Naive B cell (primary cell): ENCODE measurements around the gene ABHD2. TPM values are rescaled to one million over a fixed set of nuclear protein-coding genes. Genes with fewer than 3 reads are reported as not detected.
A peak's percentile ranks its signal among the peaks of the same experiment; 100 is the strongest.

Source experiments
- ATAC-seq, 2 donors: fragments of 150-1000 bp; cut with Tn5 transposase; 2 replicates each; pipeline ENCODE4 v1.10.0; 2021; ENCODE audit warnings: low read depth in 2 of 2, mild to moderate bottlenecking in 2 of 2, moderate library complexity in 2 of 2
- DNase-seq: peaks from one replicate; pipeline ENCODE4 v3.0.0; 2022
- H3K27ac Mint-ChIP-seq, 6 donors: one replicate each; pipeline ENCODE4 v1.8.0; 2020 to 2022; ENCODE audit warnings: mild to moderate bottlenecking in 6 of 6, mixed read lengths in 6 of 6, moderate library complexity in 5 of 6, inconsistent platforms in 2 of 6
- H3K27me3 Mint-ChIP-seq, 3 donors: one replicate each; pipeline ENCODE4 v1.8.0; 2021 to 2022; ENCODE audit warnings: mixed read lengths in 3 of 3, mild to moderate bottlenecking in 1 of 3
- H3K36me3 Mint-ChIP-seq, 2 donors: one replicate each; pipeline ENCODE4 v1.8.0; 2020 to 2022; ENCODE audit warnings: mixed read lengths in 2 of 2, inconsistent platforms in 1 of 2, mild to moderate bottlenecking in 1 of 2
- H3K4me1 Mint-ChIP-seq, 3 donors: one replicate each; pipeline ENCODE4 v1.8.0; 2020 to 2022; ENCODE audit warnings: mixed read lengths in 3 of 3, inconsistent platforms in 1 of 3, mild to moderate bottlenecking in 1 of 3, moderate library complexity in 1 of 3
- H3K4me3 Mint-ChIP-seq, 8 donors: one replicate each; pipeline ENCODE4 v1.8.0; 2020 to 2022; ENCODE audit warnings: mild to moderate bottlenecking in 8 of 8, mixed read lengths in 8 of 8, moderate library complexity in 8 of 8, inconsistent platforms in 2 of 8
- H3K9me3 Mint-ChIP-seq, 7 donors: one replicate each; pipeline ENCODE4 v1.8.0; 2020 to 2022; ENCODE audit warnings: mixed read lengths in 7 of 7, mild to moderate bottlenecking in 5 of 7, inconsistent platforms in 2 of 7, moderate library complexity in 1 of 7
- polyA plus RNA-seq, 6 donors: library from polyadenylated mRNA; unstranded; fragments of 300-500 nt; fragmentation: Illumina TruSeq; gene quantifications; one replicate each; pipeline ENCODE4 v1.2.3, GENCODE V29; 2021; ENCODE audit warnings: low read depth in 6 of 6

ABHD2 gene
- polyA plus RNA-seq, 6 donors from 2014 or later, result 5.4 to 17.6 (median 12.1) TPM

DNA sequence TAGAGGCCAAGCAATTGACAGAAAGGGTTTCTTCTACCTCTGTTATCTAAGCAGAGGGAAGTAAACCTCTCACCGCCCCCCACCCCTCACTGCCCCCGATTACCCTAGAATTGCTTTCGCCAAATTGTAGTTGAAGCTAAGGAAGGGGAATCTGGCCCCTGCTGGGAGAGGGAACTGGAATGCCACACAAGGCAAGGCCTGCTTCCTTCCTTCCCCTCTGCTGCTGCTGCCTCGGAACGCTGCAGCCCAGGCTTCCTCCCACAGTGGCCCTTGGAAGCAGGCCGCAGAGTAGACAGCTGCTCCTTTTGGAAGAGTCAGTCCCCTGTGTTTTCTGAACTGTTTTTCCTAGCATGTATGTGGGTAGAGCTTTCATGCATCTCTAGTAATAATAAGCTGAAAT is 111.5 kb downstream of the ABHD2 start:
- Mint-ChIP-seq H3K4me3 (no peak overlapping the region), H3K27me3 (no peaks in the 10 kb centered on the region), H3K9me3 (no peaks in the 10 kb centered on the region), H3K36me3 (peaks cover 21 to 22% of the 10 kb centered on the region in 2 donors), H3K27ac (peak overlapping the region in 1 of 6 donors; percentile 56), H3K4me1 (peaks cover 0 to 6% (median 0%) of the 10 kb centered on the region in 3 donors)
- ATAC-seq, result no peak
- DNase-seq, result no peak

GRCh38 chr15:89200182-89200581 is 111.9 kb downstream of the ABHD2 start:
- DNase-seq (no peak), ATAC-seq (no peak)
- H3K27me3 Mint-ChIP-seq, result no peaks in the 10 kb centered on the region
- no peak overlapping the region for H3K27ac Mint-ChIP-seq
- peaks cover 20% of the 10 kb centered on the region in 2 donors for H3K36me3 Mint-ChIP-seq
- H3K4me3 Mint-ChIP-seq, result no peak overlapping the region
- H3K4me1 Mint-ChIP-seq, result peaks cover 0 to 6% (median 0%) of the 10 kb centered on the region in 3 donors
- H3K9me3 Mint-ChIP-seq, result no peaks in the 10 kb centered on the region

- peaks cover 9 to 15% of the 10 kb centered on the region in 2 donors for H3K36me3 Mint-ChIP-seq
- no peaks in the 10 kb centered on the region for H3K27me3 Mint-ChIP-seq
- H3K4me1 Mint-ChIP-seq, result peaks cover 0 to 6% (median 2%) of the 10 kb centered on the region in 3 donors
- no peaks in the 10 kb centered on the region for H3K9me3 Mint-ChIP-seq
- ATAC-seq (no peak), DNase-seq (no peak)
- H3K4me3 Mint-ChIP-seq, result no peak overlapping the region
- H3K27ac Mint-ChIP-seq, result peak overlapping the region in 1 of 6 donors; percentile 18
Measured at GRCh38 chr15:89201465-89202005, 113.3 kb downstream of the ABHD2 start.

- Mint-ChIP-seq H3K27me3 (peaks cover 0 to 6% (median 0%) of the 10 kb centered on the region in 3 donors), H3K4me1 (peaks cover 6 to 9% (median 8%) of the 10 kb centered on the region in 3 donors), H3K9me3 (no peaks in the 10 kb centered on the region), H3K27ac (peak overlapping the region in 1 of 6 donors; percentile 29), H3K4me3 (no peak overlapping the region), H3K36me3 (peaks cover 5 to 7% of the 10 kb centered on the region in 2 donors)
- no peak for ATAC-seq
- DNase-seq, result no peak
Measured at GRCh38 chr15:89203705-89204273, 115.5 kb downstream of the ABHD2 start.

DNA sequence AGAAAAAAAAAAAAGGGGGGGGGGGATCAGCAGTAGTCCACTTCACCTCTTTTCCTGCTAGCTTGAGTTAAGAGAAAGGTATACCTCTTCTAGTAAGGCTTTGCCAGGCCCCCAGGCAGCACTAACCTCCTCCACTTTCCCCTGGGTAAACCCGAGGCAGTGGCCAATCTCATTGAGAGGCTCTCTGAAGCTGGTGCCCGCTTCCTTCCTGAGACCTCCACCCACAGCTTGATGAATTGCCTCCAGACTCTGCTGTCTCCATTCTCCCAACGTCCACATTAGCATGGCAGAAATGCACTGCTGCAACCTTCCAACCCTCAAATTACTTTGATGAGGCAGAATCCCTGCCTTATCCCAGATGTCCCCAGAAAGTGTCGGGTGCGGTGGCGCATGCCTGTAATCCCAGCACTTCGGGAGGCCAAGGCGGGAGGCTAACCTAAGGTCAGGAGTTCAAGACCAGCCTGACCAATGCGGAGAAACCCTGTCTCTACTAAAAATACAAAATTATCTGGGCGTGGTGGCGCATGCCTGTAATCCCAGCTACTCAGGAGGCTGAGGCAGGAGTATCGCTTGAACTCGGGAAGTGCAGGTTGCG is 117.8 kb downstream of the ABHD2 start:
- H3K4me3 Mint-ChIP-seq, result no peak overlapping the region
- H3K4me1 Mint-ChIP-seq, result peaks cover 6 to 9% (median 8%) of the 10 kb centered on the region in 3 donors
- ATAC-seq (no peak), DNase-seq (no peak)
- H3K36me3 Mint-ChIP-seq, result peaks cover 4% of the 10 kb centered on the region in 2 donors
- H3K27me3 Mint-ChIP-seq, result peaks cover 0 to 6% (median 0%) of the 10 kb centered on the region in 3 donors
- H3K9me3 Mint-ChIP-seq, result no peaks in the 10 kb centered on the region
- H3K27ac Mint-ChIP-seq, result no peak overlapping the region

DNA sequence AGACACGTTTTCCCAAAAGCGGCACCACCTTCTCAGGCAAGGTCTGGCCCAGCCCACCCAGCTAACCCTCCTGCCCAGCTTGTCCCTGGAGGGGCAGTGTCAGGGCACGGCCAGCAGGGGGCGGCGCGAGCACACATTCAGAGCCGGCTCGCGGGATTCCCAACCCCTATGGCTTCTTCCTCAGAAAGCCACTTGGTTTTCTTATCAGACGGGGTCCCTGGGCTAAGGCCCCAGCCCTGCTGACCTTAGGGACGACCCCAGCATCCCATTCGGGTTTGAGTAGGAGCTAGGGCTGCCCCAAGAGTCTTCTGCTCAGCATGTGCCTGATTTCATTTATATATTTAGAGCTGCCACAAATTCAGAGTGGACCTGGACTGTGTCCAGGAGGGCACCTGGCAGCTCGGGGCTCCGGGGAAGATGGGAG is 118.7 kb downstream of the ABHD2 start:
- no peak overlapping the region for H3K27ac Mint-ChIP-seq
- H3K27me3 Mint-ChIP-seq, result peaks cover 0 to 6% (median 0%) of the 10 kb centered on the region in 3 donors
- ATAC-seq, result peak; percentile 63 to 76
- H3K9me3 Mint-ChIP-seq, result no peaks in the 10 kb centered on the region
- no peak overlapping the region for H3K4me3 Mint-ChIP-seq
- H3K36me3 Mint-ChIP-seq, result no peaks in the 10 kb centered on the region
- H3K4me1 Mint-ChIP-seq, result peaks cover 6 to 9% (median 8%) of the 10 kb centered on the region in 3 donors
- DNase-seq, result peak; percentile 56

DNA sequence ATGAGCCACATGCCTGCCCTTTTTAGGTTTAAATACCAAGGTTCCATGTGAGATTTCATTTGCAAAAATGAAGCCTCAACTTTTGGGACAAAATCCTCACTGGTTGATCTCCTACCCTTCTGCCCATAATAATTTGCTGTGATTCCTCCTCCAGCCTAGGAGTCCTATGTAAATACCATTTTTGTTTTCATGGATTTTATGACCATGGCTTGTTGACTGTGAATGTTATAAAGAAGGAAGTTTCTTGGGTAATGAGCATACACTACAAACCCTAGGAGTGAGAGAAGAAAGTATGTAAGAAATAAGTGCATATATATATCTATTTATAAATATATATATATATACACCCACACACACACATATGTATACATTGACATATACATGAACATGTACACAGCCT is 120.0 kb downstream of the ABHD2 start:
- no peak overlapping the region for H3K4me3 Mint-ChIP-seq
- no peaks in the 10 kb centered on the region for H3K9me3 Mint-ChIP-seq
- peaks cover 0 to 6% (median 0%) of the 10 kb centered on the region in 3 donors for H3K27me3 Mint-ChIP-seq
- no peak for DNase-seq
- no peaks in the 10 kb centered on the region for H3K36me3 Mint-ChIP-seq
- H3K4me1 Mint-ChIP-seq, result peaks cover 6 to 9% (median 8%) of the 10 kb centered on the region in 3 donors
- no peak for ATAC-seq
- H3K27ac Mint-ChIP-seq, result no peak overlapping the region

- Mint-ChIP-seq H3K4me3 (no peak overlapping the region), H3K27ac (no peak overlapping the region), H3K9me3 (no peaks in the 10 kb centered on the region), H3K36me3 (no peaks in the 10 kb centered on the region), H3K4me1 (peaks cover under 1 to 9% (median 8%) of the 10 kb centered on the region in 3 donors), H3K27me3 (peaks cover 0 to 6% (median 0%) of the 10 kb centered on the region in 3 donors)
- ATAC-seq (no peak), DNase-seq (no peak)
Measured at GRCh38 chr15:89209057-89209456, 120.8 kb downstream of the ABHD2 start.

DNA sequence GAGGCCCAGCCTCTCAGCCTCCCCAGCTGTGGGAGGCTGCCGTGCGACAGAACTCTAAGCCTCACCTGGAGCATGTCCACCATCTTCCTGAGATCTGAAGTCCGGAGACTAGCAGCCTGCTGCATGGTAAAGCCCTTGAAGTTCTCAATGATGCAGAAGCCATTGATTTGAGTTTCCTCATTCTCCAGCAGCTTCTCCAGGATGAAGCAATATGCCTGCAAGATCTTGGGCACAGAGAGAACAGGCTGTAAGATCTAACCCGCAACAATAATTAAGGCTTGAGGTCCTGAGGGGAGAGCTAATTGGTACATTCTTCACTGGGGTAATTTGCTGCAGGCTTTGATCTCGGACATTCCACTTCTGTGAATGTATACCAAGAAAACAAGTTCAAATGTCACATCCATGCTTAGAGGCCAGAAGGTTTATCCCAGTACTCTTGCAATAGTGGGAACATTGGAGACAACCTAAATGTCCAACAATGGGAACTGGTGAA is 123.5 kb downstream of the ABHD2 start:
- H3K9me3 Mint-ChIP-seq, result no peaks in the 10 kb centered on the region
- peaks cover 0 to 8% (median 5%) of the 10 kb centered on the region in 3 donors for H3K4me1 Mint-ChIP-seq
- H3K27me3 Mint-ChIP-seq, result peaks cover 4 to 9% (median 6%) of the 10 kb centered on the region in 3 donors
- no peak for ATAC-seq
- H3K36me3 Mint-ChIP-seq, result no peaks in the 10 kb centered on the region
- peak overlapping the region in 1 of 6 donors; percentile 21 for H3K27ac Mint-ChIP-seq
- no peak for DNase-seq
- H3K4me3 Mint-ChIP-seq, result no peak overlapping the region

DNA sequence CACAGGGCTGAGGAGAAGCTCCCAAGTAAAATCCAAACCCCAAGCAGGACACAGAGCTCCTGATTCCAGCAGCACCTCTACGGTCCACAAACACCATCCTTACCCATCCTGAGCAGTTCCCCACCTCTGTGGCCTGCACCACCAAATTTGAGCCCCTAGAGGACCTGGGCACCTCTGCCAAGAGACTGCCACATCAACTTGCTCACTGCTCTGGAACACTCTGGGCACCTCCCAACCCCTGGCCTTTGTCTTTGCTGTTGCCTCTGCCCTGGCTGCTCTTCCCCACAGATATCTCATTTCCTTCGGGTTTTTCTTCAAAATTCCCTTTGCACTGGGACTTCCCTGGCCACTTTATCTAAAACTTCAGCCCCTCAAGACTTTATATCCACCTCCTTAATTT is 127.4 kb downstream of the ABHD2 start:
- Mint-ChIP-seq H3K27ac (no peak overlapping the region), H3K4me3 (no peak overlapping the region), H3K4me1 (no peaks in the 10 kb centered on the region), H3K27me3 (peaks cover 4 to 23% (median 9%) of the 10 kb centered on the region in 3 donors), H3K9me3 (no peaks in the 10 kb centered on the region), H3K36me3 (no peaks in the 10 kb centered on the region)
- DNase-seq (no peak), ATAC-seq (no peak)

DNA sequence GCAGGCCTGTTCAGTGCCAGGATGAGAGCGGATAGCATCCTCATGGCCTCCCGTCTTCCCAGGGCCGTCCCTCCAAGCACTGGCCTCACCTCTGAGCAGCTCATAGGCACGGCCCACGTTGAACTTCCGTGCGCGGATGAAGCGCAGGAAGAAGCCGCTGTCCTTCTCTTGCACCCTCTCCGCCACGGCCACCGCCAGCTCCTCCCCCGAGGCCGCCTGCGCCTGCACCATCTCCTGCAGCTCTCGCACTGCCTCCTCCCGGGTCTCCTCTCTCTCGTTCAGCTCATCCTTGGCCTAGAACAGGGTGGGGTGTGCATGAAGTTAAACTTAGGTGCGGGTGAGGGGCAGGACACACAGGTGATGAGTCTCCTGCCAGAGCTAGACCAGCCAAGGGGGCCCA is 128.8 kb downstream of the ABHD2 start:
- Mint-ChIP-seq H3K27me3 (peaks cover 4 to 24% (median 18%) of the 10 kb centered on the region in 3 donors), H3K9me3 (no peaks in the 10 kb centered on the region), H3K4me1 (no peaks in the 10 kb centered on the region), H3K4me3 (no peak overlapping the region), H3K36me3 (no peaks in the 10 kb centered on the region), H3K27ac (no peak overlapping the region)
- DNase-seq, result no peak
- ATAC-seq, result no peak

- Mint-ChIP-seq H3K4me3 (no peak overlapping the region), H3K4me1 (no peaks in the 10 kb centered on the region), H3K36me3 (no peaks in the 10 kb centered on the region), H3K27me3 (peaks cover 4 to 32% (median 18%) of the 10 kb centered on the region in 3 donors), H3K9me3 (no peaks in the 10 kb centered on the region), H3K27ac (no peak overlapping the region)
- no peak for ATAC-seq
- no peak for DNase-seq
Measured at GRCh38 chr15:89217686-89218376, 129.6 kb downstream of the ABHD2 start.

- H3K4me1 Mint-ChIP-seq, result no peaks in the 10 kb centered on the region
- H3K27me3 Mint-ChIP-seq, result peaks cover 4 to 34% (median 18%) of the 10 kb centered on the region in 3 donors
- DNase-seq, result no peak
- H3K27ac Mint-ChIP-seq, result no peak overlapping the region
- no peaks in the 10 kb centered on the region for H3K9me3 Mint-ChIP-seq
- no peaks in the 10 kb centered on the region for H3K36me3 Mint-ChIP-seq
- no peak overlapping the region for H3K4me3 Mint-ChIP-seq
- ATAC-seq, result no peak
Measured at GRCh38 chr15:89218531-89218930, 130.3 kb downstream of the ABHD2 start.
